ENCODE results near the gene ZNF628.

The ZNF628 gene

DNA sequence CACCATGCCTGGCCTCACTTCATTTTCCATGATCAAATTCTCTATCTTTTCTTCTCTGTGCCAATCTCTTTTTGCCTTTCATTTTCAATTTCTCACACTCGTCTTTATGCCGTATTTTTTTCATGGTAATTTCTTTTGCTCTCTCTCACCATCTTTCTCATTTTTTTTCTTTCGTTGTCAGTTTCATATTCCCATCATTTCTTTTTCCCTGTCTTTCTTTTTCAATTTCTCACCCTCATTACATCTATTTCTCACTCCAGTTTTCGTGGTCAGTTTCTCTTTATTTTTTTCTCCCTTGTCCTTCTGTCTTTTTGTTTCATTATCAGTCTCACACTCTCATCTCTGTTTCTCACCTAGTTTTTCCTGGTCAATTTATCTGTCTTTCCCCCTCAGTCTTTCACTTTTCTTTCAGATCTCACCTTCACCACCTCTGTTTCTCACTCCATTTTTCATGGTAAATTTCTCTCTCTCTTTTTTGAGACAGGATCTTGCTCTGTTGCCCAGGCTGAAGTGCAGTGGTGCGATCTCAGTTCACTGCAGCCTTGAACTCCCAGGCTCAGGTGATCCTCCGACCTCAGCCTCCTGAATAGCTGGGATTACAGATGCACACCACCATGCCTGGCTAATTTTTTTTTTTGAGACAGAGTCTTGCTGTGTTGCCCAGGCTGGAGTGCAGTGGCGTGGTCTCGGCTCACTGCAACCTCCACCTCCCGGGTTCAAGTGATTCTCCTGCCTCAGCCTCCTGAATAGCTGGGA lies 26.0 kb downstream of the ZNF628 start:
- DNase-seq = no peak

DNA sequence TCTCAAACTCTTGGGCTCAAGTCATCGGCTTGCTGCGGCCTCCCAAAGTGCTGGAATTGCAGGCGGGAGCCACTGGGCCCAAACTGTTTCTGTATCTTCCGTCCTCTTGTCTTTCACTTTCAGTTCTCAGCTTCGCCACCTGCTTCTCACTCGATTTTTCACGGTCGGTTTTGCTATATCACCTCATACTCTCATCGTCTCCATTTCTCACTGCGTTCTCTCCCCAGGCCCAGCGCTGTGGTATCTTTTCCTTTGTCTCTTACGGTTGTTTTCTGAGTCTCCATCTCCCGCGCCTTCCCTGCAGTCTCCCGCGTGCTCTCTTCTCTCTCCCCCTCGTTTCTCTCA lies 26.7 kb downstream of the ZNF628 start:
- DNase-seq = no peak

DNA sequence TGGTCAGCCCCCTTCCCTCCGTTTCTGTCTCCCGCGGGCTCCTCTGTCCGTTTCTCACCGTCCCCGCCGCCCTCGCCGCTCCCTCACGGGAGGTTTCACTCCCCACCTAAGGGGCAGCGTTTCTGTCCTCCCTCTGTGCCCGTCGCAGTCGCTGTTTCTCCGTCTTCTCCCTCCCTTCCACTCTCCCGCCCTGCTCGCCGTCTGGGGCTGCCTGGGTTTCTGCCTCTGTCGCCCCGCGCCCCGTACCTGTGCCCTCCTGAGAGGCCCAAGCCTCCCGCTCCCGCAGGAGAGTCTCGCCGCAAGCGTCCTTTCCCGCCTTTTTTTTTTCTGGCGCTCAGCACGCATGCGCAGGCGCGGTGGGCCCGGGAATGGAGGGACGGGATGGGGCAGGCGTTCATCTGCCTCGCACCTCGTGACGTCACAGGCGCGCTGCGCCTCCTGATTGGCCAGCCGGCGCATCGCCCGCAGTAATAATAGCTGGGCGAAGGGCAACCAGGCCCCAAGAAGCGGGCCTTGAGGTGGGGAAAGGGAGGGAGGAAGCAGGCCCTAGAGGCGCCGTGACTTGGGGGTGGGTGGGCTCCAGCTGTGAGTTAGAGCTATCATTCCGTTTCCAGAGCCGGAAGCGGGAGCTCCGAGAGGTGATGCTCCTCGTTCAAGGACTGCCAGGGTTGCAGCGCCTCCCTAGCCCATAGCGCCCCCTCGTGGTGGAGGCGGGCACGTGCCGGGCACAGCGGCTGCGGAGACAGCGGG lies 27.3 kb downstream of the ZNF628 start:
- DNase-seq = peak; percentile 76

DNA sequence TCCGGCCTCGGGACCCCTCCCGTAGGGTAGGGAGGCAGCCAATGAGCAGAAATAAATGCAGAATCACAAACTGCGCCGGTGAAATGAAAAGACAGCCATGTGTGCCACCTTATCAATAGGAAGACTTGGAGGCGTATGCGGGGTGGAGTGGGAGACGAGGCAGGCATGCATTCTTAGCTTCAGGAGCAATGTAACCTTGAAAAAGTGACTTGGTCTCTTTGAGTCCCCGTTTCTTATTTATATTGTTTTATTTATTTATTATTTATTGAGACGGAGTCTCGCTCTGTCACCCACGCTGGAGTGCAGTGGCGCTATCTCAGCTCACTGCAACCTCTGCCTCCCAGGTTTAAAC lies 27.8 kb downstream of the ZNF628 start:
- no peak for DNase-seq

DNA sequence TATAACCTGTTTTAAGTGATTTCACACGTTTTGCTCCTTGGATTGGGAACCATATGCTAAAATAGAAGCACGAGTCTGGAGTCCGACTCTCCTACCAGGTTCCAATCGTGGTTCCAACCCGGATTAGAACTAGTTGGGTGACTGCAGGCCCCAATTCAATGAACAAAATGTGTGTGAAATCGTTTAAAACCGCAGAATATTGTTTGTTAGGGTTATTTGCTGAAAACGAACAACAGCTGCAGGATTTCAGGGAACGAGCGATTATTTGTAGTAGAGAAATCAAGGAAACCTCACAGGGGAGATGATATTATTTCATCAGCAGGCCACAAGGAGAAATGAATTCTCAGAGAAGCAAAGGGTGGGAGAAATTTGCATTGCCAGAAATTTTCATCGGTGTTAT lies 28.6 kb downstream of the ZNF628 start:
- DNase-seq = no peak

DNA sequence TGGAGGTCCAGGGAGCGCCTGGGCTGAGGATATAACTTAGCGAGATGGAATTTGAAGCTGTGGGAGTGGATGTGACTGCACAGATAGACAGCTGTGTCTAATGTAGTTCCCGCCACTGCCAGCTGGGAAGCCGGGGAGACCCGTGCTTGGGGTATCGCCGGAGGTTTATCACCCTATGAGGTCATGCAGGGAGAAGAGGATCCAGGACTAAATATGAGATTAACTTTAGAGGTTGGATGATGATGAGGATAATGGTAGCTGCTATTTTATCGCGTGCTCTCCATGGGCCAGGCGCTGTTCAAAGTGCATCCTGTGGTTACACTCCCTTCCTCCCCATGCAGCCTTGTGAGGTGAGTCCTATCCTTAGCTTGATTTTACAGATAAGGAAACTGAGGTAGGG lies 31.7 kb downstream of the ZNF628 start:
- DNase-seq = no peak

DNA sequence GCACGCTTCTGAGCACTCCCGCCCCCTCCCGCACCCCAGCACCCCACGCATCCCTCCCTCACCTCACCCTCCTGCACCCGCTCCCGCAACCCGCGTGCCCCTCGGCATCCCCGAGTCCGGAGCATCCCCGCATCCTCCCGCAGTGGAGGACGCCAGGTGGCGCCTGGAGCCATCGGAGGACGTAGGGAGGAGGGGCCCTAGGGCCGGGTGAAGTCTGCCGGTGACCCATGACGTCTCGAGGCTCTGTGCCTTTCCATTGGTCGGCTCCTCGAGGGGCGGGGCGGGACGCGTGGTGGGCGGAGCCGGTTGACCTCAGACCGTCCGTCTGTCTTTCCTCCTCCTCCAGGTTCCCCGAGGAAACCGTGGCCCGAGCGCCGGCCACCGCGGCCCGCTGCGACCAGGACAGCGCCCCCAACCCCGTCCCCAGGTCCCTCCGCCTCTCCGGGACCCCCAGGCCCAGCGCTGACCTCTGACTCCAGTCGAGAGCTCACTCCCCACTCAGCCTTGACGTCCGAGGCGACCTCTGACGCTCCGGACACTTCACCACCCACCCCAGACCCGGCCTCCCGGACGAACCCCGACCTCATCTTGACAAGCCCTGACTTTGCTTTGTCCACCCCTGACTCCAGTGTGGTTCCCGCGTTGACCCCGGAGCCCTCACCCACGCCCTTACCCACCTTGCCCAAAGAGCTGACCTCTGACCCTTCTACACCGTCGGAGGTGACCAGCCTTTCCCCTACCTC lies 40.6 kb downstream of the ZNF628 start:
- peak; percentile 97 for DNase-seq

DNA sequence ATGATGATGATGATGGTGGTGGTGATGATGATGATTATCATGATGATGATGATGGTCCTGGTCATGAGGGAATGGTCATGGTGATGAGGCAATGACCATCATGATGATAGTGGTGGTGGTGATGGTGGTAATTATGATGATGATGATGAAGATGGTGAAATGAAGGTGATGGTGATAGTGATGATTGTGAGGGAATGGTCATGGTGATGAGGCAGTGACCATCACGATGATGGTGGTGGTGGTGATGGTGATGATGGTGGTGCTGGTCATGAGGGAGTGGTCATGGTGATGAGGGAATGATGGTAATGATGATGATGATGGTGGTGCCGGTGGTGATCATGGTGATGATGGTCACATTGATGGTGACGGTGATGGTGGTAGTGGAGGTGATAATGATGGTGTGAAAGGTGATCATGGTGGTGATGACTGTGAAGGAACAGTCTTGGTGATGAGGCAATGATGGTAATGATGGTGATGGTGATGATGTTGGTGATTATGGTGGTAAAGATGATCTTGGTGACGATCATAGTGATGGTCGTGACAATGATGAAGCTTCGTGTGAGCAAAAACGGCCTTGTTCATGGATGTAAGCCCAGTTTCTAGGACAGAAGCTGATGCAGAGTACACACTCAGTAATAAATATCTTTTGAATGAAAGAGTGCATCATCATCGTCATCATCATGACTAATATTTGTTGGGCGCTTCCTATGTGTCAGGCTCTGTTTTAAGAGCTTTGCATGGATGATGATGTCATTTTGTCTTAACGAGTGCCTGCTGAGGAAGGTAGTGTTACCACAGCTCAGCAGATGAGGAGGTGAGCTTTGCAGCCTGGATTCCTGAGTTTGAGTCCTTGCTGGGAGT lies 43.3 kb downstream of the ZNF628 start:
- no peak for DNase-seq

DNA sequence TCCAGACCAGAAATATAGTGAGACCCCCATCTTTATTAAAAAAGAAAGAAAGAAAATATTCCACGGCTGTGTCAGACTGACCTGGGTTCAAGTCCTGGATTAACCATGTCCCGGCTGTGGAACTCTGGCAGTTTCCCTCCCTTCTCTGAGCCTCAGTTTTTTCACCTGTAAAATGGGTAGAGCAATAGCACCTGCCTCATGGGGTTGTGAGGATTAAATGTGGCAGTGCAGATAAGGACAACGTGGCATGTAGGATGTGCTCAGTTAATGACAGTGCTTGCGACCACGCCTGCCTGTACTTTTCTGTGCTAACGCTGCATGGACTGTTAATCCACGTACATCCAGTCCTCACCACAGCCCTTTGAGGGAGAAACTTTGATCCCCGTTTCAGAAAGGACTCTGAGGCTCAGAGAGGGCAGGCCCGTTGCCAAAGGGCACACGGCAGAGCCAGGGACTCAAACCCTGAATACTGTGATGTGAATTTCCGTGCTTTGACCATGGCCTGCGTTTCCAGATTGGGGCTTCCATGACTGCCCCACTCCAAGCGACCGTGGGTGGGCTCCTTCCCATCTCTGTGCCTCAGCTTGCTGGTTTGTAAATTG lies 44.4 kb downstream of the ZNF628 start:
- no peak for DNase-seq

DNA sequence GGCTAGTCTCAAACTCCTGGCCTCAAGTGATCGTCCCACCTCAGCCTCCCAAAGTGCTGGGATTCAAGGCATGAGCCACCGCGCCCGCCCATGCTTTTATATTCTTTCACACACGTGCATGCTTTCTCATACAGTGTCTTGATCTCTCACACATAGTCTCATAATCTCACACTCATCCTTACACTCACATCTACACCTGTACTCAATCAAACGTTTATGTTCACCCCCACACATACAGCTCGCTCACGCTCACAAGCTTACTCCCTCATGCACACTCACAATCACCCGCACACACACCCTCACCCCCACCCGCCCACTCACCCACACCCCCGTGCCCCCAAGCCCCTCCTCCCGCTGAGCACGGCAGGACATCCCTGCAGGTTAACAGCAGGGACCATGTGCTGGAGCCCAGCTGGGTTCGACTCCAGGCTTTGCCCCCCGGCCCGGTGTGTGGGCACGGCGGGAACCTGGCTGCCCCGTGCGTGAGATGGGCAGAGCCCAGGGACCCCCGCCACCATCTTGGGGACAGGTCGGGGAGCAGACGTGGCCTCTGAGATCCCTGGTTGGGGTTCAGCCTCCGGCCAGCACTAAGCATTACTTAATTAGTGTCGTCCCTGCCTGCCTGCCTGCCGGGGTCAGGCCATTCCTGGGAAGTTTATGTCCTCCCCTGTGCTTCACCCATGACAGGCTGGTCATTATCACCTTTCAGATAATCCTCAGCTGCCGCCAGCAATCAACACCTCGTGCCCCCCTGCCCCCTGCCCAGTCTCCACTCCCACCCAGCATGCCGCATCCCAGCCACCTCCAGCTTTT lies 49.1 kb downstream of the ZNF628 start:
- DNase-seq = no peak

DNA sequence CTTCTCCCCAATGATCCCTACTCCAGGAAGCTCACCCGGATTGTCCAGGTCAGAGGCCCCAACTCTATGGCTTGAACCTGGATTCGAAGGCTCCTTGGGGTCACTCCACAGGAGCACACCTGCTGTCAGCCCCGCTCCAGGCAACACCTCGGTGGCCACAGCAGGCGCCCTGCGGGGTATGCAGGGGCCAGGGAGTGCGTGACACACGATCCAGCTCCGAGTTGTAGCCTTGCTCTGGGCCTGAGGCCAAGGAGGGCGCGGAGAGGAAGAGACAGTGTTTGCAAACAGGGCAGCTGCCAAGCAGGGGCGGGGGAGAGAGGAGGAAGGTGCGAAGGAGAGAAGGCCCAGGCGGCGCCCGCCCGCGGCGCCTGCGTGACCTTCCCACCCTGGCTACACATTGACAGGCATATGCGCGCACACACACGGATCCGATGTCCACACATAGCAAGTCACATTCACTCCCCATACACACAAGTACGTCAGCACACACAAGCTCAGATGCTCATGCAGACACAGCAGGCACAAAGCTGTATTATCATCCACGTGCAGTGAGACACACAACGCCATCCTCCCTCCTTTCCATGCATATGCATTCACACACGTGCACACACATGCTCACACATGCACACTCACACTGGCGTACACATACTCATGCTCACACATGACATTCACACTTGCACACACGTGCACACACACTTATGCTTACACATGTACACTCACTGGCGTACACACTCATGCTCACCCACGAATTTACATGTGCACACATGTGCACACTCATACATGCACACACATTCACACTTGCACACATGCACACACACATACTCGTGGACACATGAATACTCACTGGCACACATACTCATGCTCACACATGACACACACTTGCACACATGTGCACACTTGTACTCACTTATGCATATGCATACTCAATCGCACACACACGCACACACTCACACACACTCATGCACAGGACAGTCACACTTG lies 50.1 kb downstream of the ZNF628 start:
- peak; percentile 55 for DNase-seq

DNA sequence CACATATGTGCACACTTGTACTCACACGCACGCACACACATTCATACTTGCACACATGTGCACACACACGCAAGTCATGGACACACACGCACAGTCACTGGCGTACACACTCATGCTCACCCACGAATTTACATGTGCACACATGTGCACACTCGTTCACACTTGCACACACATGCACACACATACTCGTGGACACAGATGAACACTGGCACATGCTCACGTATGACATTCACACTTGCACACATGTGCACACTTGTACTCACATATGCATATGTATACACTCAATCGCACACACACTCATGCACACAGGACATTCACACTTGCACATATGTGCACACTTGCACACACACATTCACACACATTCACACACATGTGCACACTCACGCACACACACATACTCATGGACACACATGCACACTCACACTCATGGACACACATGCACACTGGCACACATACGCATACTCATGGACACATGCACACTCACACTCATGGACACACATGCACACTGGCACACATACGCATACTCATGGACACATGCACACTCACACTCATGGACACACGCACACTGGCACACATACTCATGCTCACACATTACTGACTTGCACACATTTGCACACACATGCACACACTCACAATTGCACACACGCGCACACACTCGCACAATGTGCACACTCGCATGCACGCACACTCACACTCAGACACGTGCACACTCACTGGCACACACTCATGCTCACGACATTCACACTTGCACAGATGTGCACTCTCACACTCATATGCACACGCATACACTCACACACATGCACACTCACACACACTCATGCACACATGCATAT lies 51.0 kb downstream of the ZNF628 start:
- no peak for DNase-seq

DNA sequence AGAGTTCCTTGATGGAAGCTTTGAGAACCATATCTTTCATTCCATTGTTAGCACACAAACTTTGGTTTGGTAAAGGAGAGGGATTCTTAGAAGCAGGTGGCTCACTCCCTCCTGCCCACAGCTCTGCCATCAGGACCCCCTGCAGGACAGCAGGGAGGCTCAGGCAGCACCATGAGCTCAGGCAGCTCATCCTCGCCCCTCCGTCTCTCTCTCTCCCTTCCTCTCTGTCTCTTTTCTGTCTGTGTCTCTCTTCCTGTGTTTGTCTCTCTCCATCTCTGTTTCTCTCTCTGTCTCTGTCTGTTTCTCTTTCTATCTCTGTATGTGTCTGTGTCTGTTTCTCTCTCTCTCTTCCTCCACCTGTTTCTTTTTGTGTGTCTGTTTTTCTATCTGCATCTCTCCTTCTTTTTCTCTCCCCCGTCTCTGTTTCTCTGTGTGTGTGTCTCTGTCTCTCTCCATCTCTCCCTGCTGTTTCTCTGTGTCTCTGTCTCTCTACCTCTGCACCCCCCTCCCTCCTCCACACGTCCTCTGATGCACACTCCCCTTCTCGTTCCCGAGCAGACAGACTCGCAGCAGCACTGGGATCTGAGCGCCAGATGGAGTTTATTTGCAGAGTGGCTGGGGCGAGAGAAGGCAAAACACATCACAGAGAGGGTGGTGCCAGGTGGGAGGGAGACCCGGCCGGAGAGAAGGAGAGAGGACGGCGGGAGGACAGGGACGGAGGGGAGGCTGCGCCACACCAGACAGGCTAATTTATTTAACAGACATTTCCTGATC lies 51.8 kb downstream of the ZNF628 start:
- DNase-seq = peak; percentile 41

DNA sequence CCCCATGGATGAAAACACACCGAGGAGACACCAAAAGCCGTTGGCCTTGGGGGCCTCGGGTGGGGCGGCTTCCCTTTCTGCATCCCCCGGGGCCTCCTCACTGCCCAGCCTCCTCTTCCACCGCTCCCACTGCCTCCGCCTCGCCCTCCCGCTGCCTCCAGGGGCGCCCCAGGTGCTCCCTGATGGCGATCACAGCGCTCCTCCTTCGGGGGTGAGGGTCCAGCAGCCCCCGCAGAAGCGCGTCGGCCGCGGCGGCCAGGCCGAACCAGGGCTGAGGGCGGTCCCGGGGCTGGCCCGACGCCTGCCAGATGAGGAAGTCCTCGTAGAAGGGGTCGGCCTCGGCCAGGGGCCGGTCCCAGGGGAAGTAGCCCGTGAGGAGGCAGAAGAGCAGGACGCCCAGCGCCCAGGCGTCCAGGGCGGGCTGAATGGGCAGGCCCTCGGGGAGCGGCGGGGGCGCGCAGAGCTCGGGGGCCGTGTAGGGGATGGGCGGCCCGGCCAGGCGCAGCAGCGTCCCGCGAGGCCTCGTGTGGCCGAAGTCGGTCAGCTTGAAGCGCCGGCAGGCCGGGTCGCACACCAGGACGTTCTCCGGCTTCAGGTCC lies 53.3 kb downstream of the ZNF628 start:
- DNase-seq = no peak

DNA sequence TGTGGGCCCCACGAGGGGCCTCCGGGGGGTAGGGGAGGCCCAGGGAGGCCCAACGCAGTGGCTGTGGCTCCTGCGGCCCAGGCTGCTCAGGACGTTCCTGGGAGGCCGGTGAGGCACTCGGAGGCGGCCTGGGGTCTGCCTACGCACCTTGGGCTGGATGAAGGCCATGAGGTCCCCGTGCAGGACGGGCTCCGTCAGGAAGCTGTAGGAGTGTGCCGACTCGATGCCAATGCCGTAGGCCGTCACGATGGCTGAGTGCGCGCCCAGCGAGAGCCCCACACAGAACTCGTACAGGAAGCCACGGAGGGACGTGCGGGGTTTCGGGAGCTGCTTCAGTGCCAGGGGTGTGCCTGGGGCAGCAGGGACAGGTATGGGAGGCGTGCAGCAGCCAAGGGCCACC lies 54.6 kb downstream of the ZNF628 start:
- DNase-seq = no peak
